Embryonic facial prominence (tissue), 1 donor: Measurements from ENCODE around the gene GFPT2.

ENCODE experiments used
- DNase-seq: peaks from one replicate; pipeline ENCODE4 v3.0.0-alpha.2; 2016; ENCODE audit errors: extremely low spot score

GFPT2 gene

DNA sequence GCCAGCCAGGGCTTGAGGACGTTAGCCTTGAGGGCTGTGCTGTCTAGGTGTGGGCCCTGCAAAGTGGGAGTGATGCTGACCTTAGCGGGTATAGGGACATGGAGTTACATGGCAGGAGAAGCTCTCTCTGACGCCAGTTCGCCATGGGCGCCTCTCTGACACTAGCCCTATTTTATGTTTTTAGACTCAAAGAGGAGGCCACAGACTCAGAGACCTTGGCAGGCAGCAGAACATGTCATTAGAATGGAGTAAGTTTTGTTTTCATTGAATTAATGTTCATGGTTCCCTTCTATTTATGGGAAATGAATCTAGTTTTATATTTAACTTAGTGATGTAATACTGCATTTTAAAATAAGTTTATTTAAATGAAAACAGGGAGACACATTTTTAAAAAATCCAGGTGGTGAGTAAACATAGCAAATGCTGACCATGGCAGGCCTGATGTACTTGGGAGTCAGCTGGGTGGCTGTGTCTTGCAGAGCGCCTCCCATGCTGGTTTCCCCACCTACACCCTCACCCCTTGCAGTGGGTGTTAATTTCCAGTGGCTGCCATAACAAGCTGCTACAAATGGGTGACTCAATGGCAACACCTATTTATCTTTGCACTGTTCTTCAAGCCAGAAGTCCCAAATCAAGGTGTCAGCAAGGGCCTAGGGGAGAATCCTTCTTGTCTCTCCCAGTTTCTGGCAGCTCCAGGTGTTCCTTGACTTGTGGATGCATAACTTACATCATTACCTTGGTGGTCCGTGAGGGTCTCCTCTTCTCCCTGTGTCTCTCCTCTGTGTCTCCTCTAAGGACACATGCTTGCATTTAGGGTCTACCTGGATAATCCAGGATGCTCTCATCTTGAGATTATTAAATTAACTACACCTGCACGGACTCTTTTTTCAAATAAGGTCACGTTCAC is 25.6 kb upstream of the GFPT2 start:
- no peak for DNase-seq

DNA sequence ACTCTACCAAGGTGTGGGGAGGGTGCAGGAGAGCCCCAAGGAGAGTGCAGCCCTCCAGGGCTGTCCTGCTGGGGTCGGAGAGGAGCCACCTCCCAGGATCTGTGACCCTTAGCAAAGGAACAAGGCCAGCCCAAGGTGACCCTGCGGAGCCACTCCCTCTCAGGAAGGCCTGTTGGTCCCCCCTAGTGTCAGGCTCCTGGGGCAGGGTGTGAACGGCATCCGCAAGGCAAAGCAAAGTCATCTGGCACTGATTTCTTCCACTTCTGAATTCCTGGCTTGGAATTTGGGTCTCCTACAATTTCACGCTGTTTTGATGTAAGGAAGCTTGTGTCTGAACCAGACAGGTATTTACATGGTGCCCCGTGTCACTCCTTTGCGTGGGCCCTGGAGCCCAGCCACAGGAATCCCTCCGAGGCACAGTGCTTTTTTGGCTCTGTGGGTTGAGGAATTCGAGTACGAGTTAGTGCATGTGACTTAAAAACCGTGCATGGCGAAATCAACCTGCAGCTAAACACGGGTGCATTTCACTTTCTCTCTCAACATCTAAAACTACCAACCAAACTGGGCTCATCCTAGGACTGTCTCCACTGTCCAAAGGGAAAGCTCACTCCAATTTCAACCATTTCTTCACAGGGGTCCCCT is 24.5 kb upstream of the GFPT2 start:
- DNase-seq: peak; percentile 19

DNA sequence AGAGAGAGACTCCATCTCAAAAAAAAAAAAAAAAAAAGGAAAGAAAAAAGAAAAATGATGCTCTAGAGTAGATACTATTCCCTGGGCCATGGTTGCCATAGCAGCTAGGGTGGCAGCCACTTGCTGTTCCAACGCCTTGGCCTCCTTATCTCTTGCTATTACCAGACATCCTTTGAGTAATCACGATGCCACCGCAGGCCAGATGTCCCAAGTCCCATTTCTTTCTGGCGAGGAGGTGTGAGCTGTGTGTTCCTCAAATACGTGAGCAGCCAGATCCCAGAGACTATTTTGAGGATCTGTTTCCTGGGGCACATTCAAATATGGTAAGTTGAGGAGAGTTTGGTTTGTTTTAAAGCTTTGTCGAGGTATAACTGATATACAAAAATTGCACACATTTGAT is 23.4 kb upstream of the GFPT2 start:
- DNase-seq: no peak

DNA sequence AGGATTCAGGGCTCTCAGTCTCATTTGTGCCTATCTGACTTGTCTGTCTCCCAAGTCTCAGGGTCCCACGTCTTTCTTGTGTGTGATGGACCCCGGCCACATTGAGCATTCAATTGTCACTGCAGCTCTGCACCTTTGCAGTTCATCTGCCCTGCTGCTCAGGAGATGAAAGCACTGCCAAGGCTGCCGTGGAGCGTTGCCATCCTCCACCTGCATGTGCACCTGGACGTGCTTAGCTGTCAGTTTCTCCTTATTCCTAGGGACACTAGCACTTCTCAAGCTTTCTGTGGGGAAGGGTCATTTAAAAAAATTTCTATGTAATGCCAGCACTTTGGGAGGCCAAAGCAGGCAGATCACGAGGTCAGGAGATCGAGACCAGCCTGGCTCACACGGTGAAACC is 22.8 kb upstream of the GFPT2 start:
- no peak for DNase-seq

DNA sequence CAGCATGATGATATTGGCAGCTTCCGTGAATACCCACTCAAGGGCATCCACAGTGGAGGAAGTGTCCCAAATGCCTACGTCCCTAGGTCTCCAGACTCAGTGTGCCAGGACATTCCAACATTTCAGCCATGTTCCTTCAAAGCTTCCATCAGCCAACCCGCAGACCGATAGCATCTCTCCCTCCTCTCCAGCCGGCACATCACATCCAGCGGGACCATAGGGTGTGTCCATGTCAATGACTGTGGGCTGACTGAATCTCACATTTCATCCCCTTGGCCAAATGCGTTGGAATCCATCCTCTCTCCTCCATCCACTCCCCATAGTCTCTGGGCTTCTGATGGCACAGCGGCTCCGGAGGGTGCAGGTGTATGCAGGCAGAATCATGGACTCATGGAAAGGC is 22.2 kb upstream of the GFPT2 start:
- no peak for DNase-seq

DNA sequence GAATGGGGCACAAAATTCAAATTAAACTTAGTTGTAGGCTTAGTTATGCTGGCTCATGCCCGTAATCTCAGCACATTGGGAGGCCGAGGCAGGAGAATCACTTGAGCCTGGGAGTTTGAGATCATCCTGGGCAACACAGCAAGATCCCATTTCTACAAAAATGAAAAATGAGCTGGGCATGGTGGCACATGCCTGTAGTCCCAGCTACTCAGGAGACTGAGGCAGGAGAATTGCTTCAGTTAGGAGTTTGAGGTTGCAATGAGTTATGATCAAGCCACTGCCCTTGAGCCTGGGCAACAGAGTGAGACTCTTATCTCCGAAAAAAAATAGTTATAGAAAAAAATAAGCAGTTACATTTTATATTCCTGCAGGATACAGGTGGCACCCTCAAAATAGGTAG is 20.7 kb upstream of the GFPT2 start:
- no peak for DNase-seq

DNA sequence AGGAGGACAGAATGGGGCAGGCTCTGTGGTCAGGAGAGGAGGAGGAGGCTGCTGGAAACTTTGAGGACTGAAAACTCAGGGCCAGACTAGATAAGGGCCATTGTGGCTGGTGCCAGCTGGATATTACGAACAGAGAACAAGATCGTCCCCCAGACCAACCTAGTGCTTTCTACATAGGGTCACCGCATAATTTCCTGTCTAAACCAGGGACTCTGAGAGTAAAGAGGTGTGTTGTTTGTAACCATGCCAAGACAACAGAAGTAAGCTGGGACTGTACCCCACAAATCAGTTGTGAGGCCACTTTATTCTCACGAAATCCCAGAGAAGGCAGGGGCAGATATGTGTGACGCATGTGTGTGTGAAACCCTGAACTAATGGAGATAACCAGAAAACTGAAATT is 20.3 kb upstream of the GFPT2 start:
- no peak for DNase-seq

DNA sequence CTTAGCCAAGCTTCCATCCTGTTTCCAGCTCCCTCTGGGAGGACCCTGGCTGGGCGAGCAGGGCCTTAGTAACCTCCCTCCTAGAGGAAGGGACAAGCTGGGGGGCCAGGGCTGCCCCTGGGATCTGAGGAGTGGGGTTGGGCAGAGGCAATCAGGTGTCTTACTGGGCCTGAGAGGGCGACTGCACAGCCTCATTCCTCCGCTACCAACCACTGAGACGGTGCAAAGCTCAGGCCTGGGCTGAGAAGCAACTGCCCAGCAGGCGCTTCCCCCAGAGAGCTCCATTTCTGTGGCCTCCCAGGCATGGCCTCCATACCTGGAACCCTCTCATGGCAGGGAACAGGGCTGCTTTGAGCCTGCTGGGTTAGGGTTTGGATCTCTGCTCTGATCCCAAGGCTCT is 18.8 kb upstream of the GFPT2 start:
- DNase-seq: no peak

DNA sequence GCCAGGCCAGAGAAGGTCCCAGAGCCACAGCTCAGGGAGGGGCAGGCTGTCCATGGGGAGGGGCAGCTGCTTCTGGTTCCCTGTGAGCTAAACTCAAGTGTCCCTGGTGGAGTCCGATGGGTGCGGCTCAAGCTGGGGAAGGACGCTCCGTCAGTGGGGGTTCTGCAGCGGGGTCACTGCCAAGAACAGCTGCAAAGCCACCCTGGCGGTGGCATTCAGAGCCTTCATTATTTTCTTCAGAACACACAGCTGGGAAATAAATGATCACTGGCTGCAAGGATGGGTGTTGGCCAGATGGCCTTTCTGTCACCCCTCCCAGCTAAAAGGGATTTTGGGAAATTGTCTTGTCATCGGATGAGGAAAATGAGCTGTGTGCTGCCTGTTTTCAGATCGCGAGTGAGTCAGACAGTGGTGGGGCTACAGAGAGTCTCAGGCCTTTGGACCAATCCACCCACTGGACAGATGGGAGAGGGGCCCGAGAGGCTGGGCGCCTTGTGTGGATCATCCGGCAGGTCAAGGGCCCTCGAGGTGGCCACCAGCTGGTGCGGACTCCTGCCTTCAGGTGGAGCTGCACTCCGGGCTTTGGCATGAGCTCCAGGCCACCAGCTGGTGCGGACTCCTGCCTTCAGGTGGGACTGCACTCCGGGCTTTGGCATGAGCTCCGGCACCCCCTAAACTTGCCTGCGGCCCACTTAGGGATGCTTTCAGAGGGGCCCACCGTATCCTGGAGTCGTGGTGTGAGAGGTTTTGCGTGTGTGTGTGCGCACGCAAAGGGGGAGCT is 17.9 kb upstream of the GFPT2 start:
- no peak for DNase-seq

DNA sequence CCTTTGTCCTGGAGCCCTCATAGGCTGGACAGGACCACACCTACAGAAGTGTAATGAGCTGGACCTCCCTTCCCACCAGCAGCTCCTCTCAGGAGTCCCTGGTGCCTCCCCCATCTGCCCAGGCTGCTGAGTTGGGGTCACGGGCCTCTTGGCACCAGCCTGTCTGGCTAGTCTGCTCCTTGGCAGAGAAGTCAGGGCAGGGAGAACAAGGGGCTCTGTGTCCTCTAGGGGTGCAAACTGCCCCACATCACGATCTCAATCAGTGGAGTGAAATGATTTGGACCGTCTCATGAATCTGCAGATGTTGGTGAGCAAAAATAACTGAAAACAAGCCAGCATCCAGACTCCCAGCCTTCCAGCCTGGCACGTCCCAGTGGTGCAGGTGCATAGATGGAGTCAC is 14.9 kb upstream of the GFPT2 start:
- no peak for DNase-seq

DNA sequence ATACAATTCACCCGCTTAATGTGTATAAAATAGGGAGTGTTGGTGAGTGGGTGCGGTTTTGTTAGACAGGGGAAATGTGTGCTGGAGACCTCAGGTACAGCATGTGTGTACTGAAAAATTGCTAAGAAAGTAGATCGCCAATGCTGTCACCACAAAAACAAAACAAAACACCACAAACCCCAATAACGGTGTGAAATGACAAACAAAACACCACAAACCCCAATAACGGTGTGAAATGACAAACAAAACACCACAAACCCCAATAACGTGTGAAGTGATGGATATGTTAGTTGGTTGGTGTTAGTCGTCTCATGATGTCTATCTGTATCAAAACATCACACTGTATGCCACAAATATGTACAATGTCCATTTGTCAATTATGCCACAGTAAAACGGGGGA is 14.2 kb upstream of the GFPT2 start:
- no peak for DNase-seq

DNA sequence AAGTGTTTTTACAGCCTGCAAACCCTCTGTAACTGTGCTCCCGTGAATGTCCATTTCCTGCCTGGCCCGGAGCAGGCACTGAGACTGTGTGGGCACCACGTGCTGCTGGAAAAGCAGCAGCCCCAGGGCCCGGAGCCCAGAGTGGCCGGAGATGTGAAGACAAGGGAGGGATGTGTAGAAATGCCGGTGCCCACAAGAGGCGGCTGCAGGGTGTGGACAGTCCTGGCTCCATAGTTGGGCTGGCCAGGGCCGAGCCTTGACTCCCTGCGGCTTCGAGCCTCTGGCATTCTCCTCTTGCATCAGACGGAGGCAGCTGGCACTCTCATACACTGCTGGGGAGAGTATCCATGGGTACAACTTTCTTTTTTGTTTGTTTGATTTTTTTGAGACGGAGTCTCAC is 13.2 kb upstream of the GFPT2 start:
- DNase-seq: no peak

DNA sequence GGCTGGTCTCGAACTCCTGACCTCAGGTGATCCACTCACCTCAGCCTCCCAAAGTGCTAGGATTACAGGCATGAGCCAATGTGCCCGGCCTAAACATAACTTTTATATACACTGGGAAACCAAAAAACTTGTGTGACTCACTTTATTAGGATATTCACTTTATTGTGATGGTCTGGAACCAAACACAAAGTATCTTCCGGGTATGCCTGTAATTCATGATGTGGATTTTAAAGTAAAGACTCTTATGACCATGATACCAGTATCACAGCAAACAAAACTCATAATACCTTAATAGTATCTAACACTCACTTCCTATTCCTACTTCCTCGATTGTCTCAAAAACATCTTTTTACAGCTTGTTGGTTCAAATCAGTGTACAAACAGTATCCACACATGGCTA is 12.7 kb upstream of the GFPT2 start:
- no peak for DNase-seq

DNA sequence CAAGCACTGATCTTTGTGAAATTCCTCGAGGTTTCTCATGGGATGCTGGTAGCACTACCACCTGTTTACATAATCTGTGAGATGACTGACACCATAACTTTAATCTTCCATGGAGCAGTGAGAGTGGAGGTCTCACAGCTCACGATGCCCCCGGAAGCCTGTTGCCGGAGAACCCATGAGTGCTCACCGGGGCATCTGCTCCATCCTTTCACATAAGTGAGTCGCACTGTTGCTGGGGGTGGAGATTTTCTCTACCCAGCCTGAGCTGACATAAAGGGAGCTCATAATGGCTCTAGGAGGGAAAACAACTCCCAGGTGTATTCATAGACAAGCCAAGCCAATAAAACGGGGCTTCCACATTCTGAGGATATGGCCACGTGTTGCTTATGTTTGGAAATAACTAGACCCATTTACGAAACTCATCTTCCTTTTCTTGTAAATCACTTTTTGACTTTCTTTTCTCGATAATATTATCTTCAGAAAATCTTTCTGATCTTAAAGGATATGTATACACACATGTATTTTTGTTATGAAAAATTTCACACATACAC is 11.2 kb upstream of the GFPT2 start:
- DNase-seq: no peak

DNA sequence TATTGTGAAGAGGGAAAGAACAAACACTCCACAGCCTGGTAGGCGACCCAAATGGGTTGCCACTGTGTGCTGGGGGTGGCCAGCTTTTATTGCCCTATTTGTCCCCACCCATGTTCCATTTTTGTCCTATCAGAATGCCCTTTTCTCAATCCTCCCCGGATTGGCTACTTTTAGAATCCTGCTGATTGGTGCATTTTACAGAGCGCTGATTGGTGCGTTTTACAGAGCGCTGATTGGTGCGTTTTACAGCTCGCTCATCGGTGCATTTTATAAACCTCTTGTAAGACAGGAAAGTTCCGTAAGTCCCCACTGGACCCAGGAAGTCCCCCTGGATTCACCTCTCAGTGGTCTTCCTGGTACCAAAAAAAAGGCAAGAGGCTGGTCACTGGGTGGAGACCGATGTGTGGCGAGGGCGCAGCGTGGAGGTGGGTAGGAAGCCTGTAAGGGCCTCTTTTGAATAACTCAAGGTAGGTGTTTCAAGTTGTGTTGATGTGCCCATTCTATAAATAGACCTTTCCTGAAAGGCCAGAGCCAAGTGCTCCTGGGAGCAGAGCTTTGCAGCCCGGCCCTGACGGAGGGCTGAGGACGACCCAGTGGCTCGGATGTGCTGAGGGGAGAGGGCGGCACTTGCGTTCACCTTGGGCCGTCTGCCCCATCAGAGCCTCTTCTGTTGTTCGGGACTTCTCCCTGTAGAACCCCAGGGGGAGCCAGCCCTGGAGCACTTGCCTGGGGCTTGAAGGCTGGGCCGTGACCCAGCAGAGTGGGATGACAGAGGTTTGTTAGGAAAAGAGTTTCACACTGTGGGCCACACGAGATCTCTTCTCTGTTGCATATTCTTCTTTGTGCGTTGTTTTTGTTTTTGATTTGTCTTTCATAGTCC is 7.2 kb upstream of the GFPT2 start:
- DNase-seq: no peak

DNA sequence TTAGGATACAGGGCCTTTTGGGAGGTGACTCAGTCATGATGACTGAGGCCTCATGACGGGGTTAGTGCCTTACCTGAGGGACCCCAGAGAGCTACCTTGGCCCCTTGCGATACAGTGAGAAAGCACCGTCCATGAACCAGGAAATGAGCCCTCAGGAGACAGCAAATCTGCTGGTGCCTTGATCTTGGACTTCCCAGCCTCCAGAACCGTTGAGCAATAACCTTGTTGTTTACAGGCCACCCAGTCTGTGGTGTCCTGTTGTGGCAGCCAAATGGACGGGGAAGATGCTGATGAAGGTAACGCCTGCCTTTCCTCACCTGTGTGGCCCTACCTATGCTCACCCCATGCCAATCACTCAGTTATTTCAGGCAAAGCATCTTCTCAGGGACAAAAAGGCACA is 5.6 kb upstream of the GFPT2 start:
- no peak for DNase-seq

DNA sequence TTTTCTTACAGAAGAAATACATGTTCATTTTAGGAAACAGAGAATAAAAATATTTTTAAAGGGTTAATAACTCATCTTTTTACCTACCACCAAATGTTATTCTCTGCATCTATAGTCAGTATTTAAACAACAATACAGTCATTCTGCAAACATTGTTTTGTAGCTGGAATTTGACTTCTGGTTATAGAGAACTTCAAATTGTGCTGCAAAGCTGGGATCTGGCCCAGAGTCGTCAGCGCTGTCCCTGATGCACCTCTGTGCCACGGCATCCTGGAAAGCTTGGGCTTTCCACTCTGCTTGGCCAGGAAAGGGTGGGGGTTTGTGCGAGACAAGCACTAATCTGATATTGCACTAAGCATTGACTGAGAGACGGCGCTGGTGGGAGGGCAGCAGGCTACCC is 5.0 kb upstream of the GFPT2 start:
- DNase-seq: no peak

DNA sequence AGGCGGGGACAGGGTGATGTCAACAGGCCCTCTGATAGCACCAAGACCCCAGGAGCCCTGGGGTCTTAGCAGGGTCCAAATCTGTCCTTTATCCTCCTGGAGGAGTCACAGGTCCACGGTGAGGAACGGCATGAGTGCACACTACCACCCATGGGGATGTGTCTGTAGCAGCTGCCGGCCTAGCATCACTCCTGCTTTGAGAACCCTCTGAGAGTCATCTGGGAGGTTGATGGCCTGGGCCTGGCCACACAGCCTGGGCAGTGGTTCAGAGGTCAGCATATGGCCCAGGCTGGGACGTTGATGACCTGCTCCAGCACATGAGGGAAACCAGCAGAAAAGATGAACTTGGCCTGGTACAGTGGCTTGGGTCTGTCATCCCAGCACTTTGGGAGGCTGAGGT is 1.8 kb upstream of the GFPT2 start:
- no peak for DNase-seq

DNA sequence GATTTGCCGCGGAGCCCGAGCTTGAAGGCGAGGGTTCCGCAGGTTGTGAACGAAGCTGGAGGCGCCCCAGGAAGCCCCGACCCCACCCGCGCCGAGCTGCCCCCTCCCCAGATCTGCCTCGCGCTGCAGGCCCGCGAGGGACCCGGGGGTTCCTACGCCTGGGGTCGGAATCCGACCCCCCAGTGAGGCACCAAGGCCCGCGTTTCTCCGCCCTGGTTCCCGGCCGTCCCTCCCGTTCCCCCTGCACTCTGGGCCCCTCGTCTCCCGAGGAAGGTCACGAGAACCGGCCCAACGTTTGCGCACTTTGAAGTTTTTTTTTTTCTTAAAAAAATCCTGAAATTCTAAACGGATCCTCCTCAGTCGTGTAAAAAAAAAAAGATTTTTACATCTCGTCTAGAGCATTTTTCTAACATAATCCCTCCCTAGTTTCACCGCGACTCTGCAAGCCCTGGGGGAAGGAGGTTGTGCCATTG is 880 bp upstream of the GFPT2 start:
- no peak for DNase-seq

DNA sequence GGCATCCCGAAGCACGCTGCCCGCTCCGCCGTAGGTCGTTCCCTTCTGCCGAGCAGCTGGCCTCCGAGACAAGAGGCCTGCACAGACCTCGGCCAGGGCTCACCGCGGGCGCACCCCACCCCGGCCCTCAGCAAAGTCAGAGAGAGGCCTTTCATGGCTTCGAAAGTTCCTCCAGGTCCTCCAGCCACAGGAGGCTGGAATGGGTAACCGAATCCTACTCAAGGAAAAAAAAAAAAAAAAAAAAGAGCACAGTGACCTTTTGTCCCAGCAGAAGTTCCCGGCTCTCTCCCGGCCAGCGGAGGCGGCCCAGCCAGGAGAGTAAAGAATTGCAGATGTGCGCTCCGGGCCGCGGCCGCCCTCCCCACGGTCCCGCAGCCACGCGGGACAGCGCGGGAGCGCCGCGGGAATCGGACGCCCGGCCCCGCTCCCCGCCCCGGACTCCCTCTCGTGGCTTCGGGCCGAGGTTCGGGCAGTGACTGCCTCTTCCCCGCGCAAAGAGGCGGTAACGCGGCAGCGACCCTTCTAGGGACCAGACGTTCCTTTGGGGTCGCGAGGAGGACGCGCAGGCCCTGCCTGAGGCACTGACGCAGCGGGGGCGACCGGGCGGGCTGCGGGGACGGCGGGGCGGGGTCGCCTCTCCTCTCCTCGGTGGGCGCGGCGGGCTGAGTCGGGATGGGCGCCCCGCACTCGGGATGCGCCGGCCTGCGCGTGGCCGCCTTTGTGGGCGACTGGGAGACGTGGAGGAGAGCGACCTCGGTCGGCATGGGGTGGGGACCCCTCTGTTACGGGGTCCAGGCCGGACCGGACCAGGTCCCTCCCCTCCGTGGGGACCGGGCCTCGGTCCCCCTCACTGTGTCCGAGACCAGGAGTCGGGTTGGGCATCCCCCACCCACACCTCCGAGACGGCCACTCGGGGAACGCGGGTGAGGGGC is 754 bp downstream of the GFPT2 start:
- no peak for DNase-seq
